K562 (cell line): Measurements from ENCODE around the gene PHF19. TPM values are rescaled to one million over a fixed set of nuclear protein-coding genes. Genes with fewer than 3 reads are reported as not detected.

Experiments
- ATAC-seq: fragments of 200-7000 bp; cut with Tn5 transposase; 3 replicates; pipeline ENCODE4 v1.9.1; 2020; ENCODE audit warnings: moderate library complexity
- BruUV-seq: library from RNA; stranded (reverse); fragments of 400-500 nt; replicated peaks from 2 replicates; lab custom pipeline; 2021; lab: Mats Ljungman, UMichigan
- CTCF ChIA-PET: fragments of 300-600 bp; formaldehyde crosslinking; extraction: SDS; loops from one replicate; lab custom pipeline; 2021; ENCODE audit warnings: low intra/inter-chr PET ratio; lab: Yijun Ruan, JAX
- POLR2A ChIA-PET: fragments of 300-600, 350-650 bp; sonication (Branson Sonifier 250); formaldehyde crosslinking; extraction: SDS; loops from one replicate; lab custom pipeline; 2021; ENCODE audit warnings: antibody characterized with exemption, inconsistent platforms; lab: Yijun Ruan, JAX
- DNase-seq, 4 experiments: peaks; one replicate each; pipeline versions ENCODE4 v3.0.0 to v3.0.0-alpha.2; 2011 to 2018; ENCODE audit warnings: low spot score in 3 of 4, mixed read lengths in 3 of 4; ENCODE audit errors: extremely low read depth in 1 of 4
- FAIRE-seq: peaks from 2 replicates; lab custom pipeline; 2011; peaks lifted over from hg19 to GRCh38; lab: Jason Lieb, UNC
- H2AFZ ChIP-seq: 2 replicates; pipeline ENCODE4 v1.6.0; 2011; ENCODE audit warnings: low read depth, low read length, control low read depth, inconsistent platforms
- H3K27ac ChIP-seq: fragments of 200-600 bp; 3 replicates; pipeline ENCODE4 v1.8.0; 2011; ENCODE audit warnings: low read depth, mild to moderate bottlenecking, control low read depth, inconsistent platforms, low read length, moderate library complexity, mixed read lengths; ENCODE audit errors: extremely low read depth
- H3K27me3 ChIP-seq, 2 experiments: fragments of 300-600 bp in 1 of 2; 2 replicates in 1 of 2; 3 replicates in 1 of 2; pipeline versions ENCODE4 v1.6.0 to v1.8.0; 2011; ENCODE audit warnings: inconsistent platforms in 2 of 2, low read length in 2 of 2, mild to moderate bottlenecking in 1 of 2, mixed read lengths in 1 of 2, moderate library complexity in 1 of 2; ENCODE audit not compliant: control insufficient read depth in 2 of 2, insufficient read depth in 2 of 2
- H3K36me3 ChIP-seq: fragments of 300-600 bp; 3 replicates; pipeline ENCODE4 v1.8.0; 2011; ENCODE audit warnings: mild to moderate bottlenecking, low read length, inconsistent platforms; ENCODE audit not compliant: control insufficient read depth, insufficient read depth
- H3K4me1 ChIP-seq, 2 experiments: fragments of 200-600 bp in 1 of 2; replicated peaks in 1 of 2; 2 replicates in 1 of 2; 3 replicates in 1 of 2; pipeline versions ENCODE4 v1.5.1 to v1.8.0; 2011; ENCODE audit warnings: inconsistent platforms in 2 of 2, low read length in 2 of 2, mild to moderate bottlenecking in 1 of 2, mixed read lengths in 1 of 2, moderate library complexity in 1 of 2; ENCODE audit not compliant: control insufficient read depth in 2 of 2, insufficient read depth in 2 of 2
- H3K4me2 ChIP-seq: 2 replicates; pipeline ENCODE4 v1.6.1; 2011; ENCODE audit warnings: low read length, control low read depth, inconsistent platforms, mixed read lengths; ENCODE audit not compliant: insufficient read depth
- H3K4me3 ChIP-seq: fragments of 200-600 bp; sonication (generic), shearing (Covaris generic); 2 replicates; pipeline ENCODE4 v1.5.1; 2016; ENCODE audit warnings: control low read depth, inconsistent platforms
- H3K79me2 ChIP-seq: fragments of 200-600 bp; 3 replicates; pipeline ENCODE4 v1.8.0; 2011; ENCODE audit warnings: low read length, inconsistent platforms; ENCODE audit not compliant: control insufficient read depth, insufficient read depth
- H3K9ac ChIP-seq, 2 experiments: 2 replicates each; pipeline versions ENCODE4 v1.6.0 to v1.6.1; 2011; ENCODE audit warnings: low read depth in 2 of 2, low read length in 2 of 2, control low read depth in 1 of 2, inconsistent platforms in 1 of 2, mild to moderate bottlenecking in 1 of 2, mixed read lengths in 1 of 2; ENCODE audit not compliant: insufficient read depth in 1 of 2
- H3K9me1 ChIP-seq: one replicate; pipeline ENCODE4 v1.6.0; 2011; ENCODE audit warnings: inconsistent platforms, mild to moderate bottlenecking, low read length, moderate library complexity; ENCODE audit not compliant: control insufficient read depth, insufficient read depth
- H3K9me3 ChIP-seq: replicated peaks from 2 replicates; pipeline ENCODE4 v1.5.1; 2011; ENCODE audit warnings: low read depth, low read length, inconsistent platforms; ENCODE audit not compliant: control insufficient read depth, insufficient read depth
- H4K20me1 ChIP-seq: replicated peaks from 2 replicates; pipeline ENCODE4 v1.6.1; 2011; ENCODE audit warnings: low read length, inconsistent platforms, mixed read lengths; ENCODE audit not compliant: control insufficient read depth, insufficient read depth
- E2F1 ChIP-seq: sonication (generic); formaldehyde crosslinking; IDR thresholded peaks from 2 replicates; pipeline ENCODE4 v1.8.1; 2023; ENCODE audit warnings: mild to moderate bottlenecking, missing genetic modification reagents, moderate library complexity
- EHMT2 ChIP-seq: fragments of 450-650 bp; IDR thresholded peaks from 2 replicates; pipeline ENCODE4 v1.6.1; 2018; ENCODE audit warnings: antibody characterized with exemption
- JUND ChIP-seq, 2 experiments: IDR thresholded peaks; 2 replicates in 1 of 2; 3 replicates in 1 of 2; pipeline ENCODE4 v1.6.1; 2011; ENCODE audit warnings: borderline replicate concordance in 2 of 2, low read depth in 2 of 2, low read length in 2 of 2, improper control_type of control experiment in 1 of 2, missing biosample characterization in 1 of 2, missing genetic modification characterization in 1 of 2, missing genetic modification reagents in 1 of 2
- SMC3 ChIP-seq: conservative IDR thresholded peaks from 2 replicates; pipeline ENCODE4 v1.6.1; 2011; ENCODE audit warnings: low read depth, low read length, improper control_type of control experiment; ENCODE audit not compliant: insufficient read depth
- USF1 ChIP-seq: sonication (generic); formaldehyde crosslinking; IDR thresholded peaks from 2 replicates; pipeline ENCODE4 v1.9.0; 2022; ENCODE audit warnings: mild to moderate bottlenecking, missing genetic modification reagents
- WGBS: fragments of 100-300 bp; shearing (Covaris generic); methylation state at CpG from one replicate; pipeline ENCODE4 v1.1.6; 2016; ENCODE audit warnings: low coverage, mixed read lengths; ENCODE audit not compliant: insufficient coverage; ENCODE audit errors: missing lambda C conversion rate; 5-methylcytosine and 5-hydroxymethylcytosine counted together
- in situ Hi-C: fragments of 300-500 bp; cut with MboI; formaldehyde crosslinking; loops from 4 replicates; pipeline ENCODE4 v1.15.0; 2018; ENCODE audit warnings: inconsistent platforms, mixed read lengths
- intact Hi-C: fragments of 100-400 bp; cut with micrococcal nuclease; formaldehyde crosslinking; loops from 2 replicates; pipeline ENCODE4 v1.14.2; 2022
- polyA plus RNA-seq, 8 experiments: library from polyadenylated mRNA; depleted of rRNA in 4 of 8; stranded (reverse) in 5 of 8; unstranded in 3 of 8; fragments of >200 nt; fragmentation: Nextera tagmentation in 2 of 8; fragmentation: Illumina TruSeq in 1 of 8; extraction: Ambion mirVana in 2 of 8; extraction: Trizol in 1 of 8; gene quantifications; 2 replicates each; pipeline versions ENCODE4 v1.2.1 to v1.2.3, GENCODE V29; 2011 to 2014; ENCODE audit warnings: inconsistent platforms in 1 of 8, missing spikeins in 1 of 8
- total RNA-seq, 7 experiments: library from RNA; depleted of rRNA in 6 of 7; stranded (reverse); fragments of >200 nt in 6 of 7; fragmentation: Illumina TruSeq in 2 of 7; extraction: Trizol in 2 of 7; gene quantifications; 2 replicates each; pipeline versions ENCODE4 v1.2.1 to v1.2.3, GENCODE V29; 2011 to 2021; ENCODE audit warnings: low replicate concordance in 1 of 7

Gene PHF19
- total and polyA plus RNA-seq, 9 of the 15 experiments (the other 6 are each of a cell fraction or from before 2014, with no cell fraction given): 95.8 to 403 (median 255) TPM

GRCh38 chr9:120873512-120873911 is 3.5 kb downstream of the PHF19 start:
- no peak for FAIRE-seq
- peak in 1 of 4 experiments; percentile 62 for DNase-seq
- 0 out of 2 replicates have a peak overlapping the region, but pooled peaks have one; percentile 0 for H3K4me2 ChIP-seq

More at GRCh38 chr9:120873512-120873911, 3.5 kb downstream of the PHF19 start:
- no peak overlapping the region for H2AFZ ChIP-seq
- H3K4me3 ChIP-seq: no peak overlapping the region
- H3K79me2 ChIP-seq: peaks cover 53% of the 10 kb centered on the region
- no peaks in the 10 kb centered on the region; a peak in 1 of 5 replicates for H3K27me3 ChIP-seq
- H4K20me1 ChIP-seq: no peaks in the 10 kb centered on the region
- POLR2A ChIA-PET: interaction anchor here (0.6 to 15.5 kb wide), 15 partner anchors 8 to 67 kb away, joined by 3 to 464 read pairs (median 7); partner anchors contain the start of gene PSMD5
- no peak for ATAC-seq
- H3K9me1 ChIP-seq: no peaks in the 10 kb centered on the region
- intact Hi-C loops (loop anchor here (1.0 to 10.0 kb wide), 2 partner anchors 66 to 201 kb away; partner anchors contain the start of gene CNTRL), in situ Hi-C loops (loop anchor here (5.0 kb wide), 1 partner anchor 66 kb away; no protein-coding TSS in a partner anchor)
- H3K36me3 ChIP-seq: peaks cover 75% of the 10 kb centered on the region
- BruUV-seq: no TSS peak
- peak overlapping the region in 1 of 2 experiments; percentile 98; a peak in 2 of 4 replicates for H3K9ac ChIP-seq
- no peaks in the 10 kb centered on the region for H3K9me3 ChIP-seq
- TF ChIP-seq USF1 (CRISPR knock-in tag) (no peak), JUND (IDR thresholded peaks at IDR 0.05; ENCODE audit: borderline replicate concordance, low read depth, low read length) (0 out of 2 replicates have a peak, but pooled peaks have one; percentile 5), JUND (tag; IDR thresholded peaks at IDR 0.05; ENCODE audit: borderline replicate concordance, low read depth, low read length) (no peak), EHMT2 (no peak), SMC3 (0 out of 2 replicates have a peak, but pooled peaks have one; percentile 6), E2F1 (CRISPR knock-in tag) (no peak)
- peak overlapping the region; percentile 7; the same call in 1 of the 3 replicates for H3K27ac ChIP-seq
- peaks cover 40 to 55% of the 10 kb centered on the region in 2 experiments for H3K4me1 ChIP-seq
- 84% methylated on average over 4 of the region's 4 CpGs for WGBS
- CTCF ChIA-PET: no interaction called here
